HEK293T (cell line): ENCODE data around the gene CRX.
"Not testable (repeated sequence)": the region's sequence is repeated elsewhere in the genome, so short reads cannot be mapped to it uniquely, and the experiment has no call there.

Source experiments
- ARNT ChIP-seq: fragments of 450-650 bp; IDR thresholded peaks from 2 replicates; pipeline ENCODE4 v1.6.1; 2017; ENCODE audit warnings: mild to moderate bottlenecking
- BHLHE40 ChIP-seq: fragments of 450-650 bp; IDR thresholded peaks from 2 replicates; pipeline ENCODE4 v1.6.1; 2016; ENCODE audit warnings: mild to moderate bottlenecking, moderate library complexity, borderline replicate concordance
- FOXA1 ChIP-seq: fragments of 450-650 bp; IDR thresholded peaks from 2 replicates; pipeline ENCODE4 v1.6.1; 2016; ENCODE audit warnings: mild to moderate bottlenecking
- FOXK2 ChIP-seq: fragments of 450-650 bp; IDR thresholded peaks from 2 replicates; pipeline ENCODE4 v1.6.1; 2016; ENCODE audit warnings: mild to moderate bottlenecking
- FOXM1 ChIP-seq: fragments of 450-650 bp; IDR thresholded peaks from 2 replicates; pipeline ENCODE4 v1.6.1; 2017; ENCODE audit warnings: mild to moderate bottlenecking, borderline replicate concordance
- HDGF ChIP-seq: fragments of 450-650 bp; IDR thresholded peaks from 2 replicates; pipeline ENCODE4 v1.6.1; 2017; ENCODE audit warnings: antibody characterized with exemption, borderline replicate concordance
- L3MBTL2 ChIP-seq: fragments of 450-650 bp; conservative IDR thresholded peaks from 2 replicates; pipeline ENCODE4 v1.6.1; 2016; ENCODE audit warnings: mild to moderate bottlenecking
- LEF1 ChIP-seq: fragments of 450-650 bp; IDR thresholded peaks from 2 replicates; pipeline ENCODE4 v1.6.1; 2017; ENCODE audit warnings: mild to moderate bottlenecking, borderline replicate concordance
- NFRKB ChIP-seq: fragments of 450-650 bp; IDR thresholded peaks from 2 replicates; pipeline ENCODE4 v1.6.1; 2016; ENCODE audit warnings: mild to moderate bottlenecking, moderate library complexity
- SP1 ChIP-seq: fragments of 450-650 bp; IDR thresholded peaks from 2 replicates; pipeline ENCODE4 v1.6.1; 2017
- SUZ12 ChIP-seq: fragments of 450-650 bp; IDR thresholded peaks from 2 replicates; pipeline ENCODE4 v1.6.1; 2016; ENCODE audit warnings: mild to moderate bottlenecking
- TARDBP ChIP-seq: fragments of 450-650 bp; IDR thresholded peaks from 2 replicates; pipeline ENCODE4 v1.6.1; 2016
- ZNF384 ChIP-seq: fragments of 450-650 bp; IDR thresholded peaks from 2 replicates; pipeline ENCODE4 v1.6.1; 2016

GRCh38 chr19:47789811-47790210, 31.9 kb upstream of the CRX start:
- TF ChIP-seq SUZ12, L3MBTL2, BHLHE40, ARNT, TARDBP, FOXM1, FOXA1, FOXK2, ZNF384, NFRKB, HDGF, SP1, LEF1: not testable (repeated sequence)
